DND-41 (cell line): ENCODE results near the gene KCNC3.
"Not testable (repeated sequence)": the region's sequence is repeated elsewhere in the genome, so short reads cannot be mapped to it uniquely, and the experiment has no call there.

Experiments used
- ATAC-seq: fragments of 200-7000 bp; cut with Tn5 transposase; 3 replicates; pipeline ENCODE4 v1.9.1; 2021; ENCODE audit warnings: low read depth; ENCODE audit not compliant: insufficient read depth
- DNase-seq: peaks from one replicate; pipeline ENCODE4 v3.0.0-alpha.2; 2020
- H2AFZ ChIP-seq: 2 replicates; pipeline ENCODE4 v1.6.0; 2012; ENCODE audit warnings: low read depth, low read length
- H3K27ac ChIP-seq: 2 replicates; pipeline ENCODE4 v1.5.1; 2012; ENCODE audit warnings: low read length, inconsistent platforms
- H3K27me3 ChIP-seq: fragments of 200-600 bp; sonication (generic); 2 replicates; pipeline ENCODE4 v1.6.0; 2012; ENCODE audit warnings: low read length, mild to moderate bottlenecking, inconsistent platforms; ENCODE audit not compliant: insufficient read depth, poor library complexity
- H3K36me3 ChIP-seq: 2 replicates; pipeline ENCODE4 v1.5.1; 2012; ENCODE audit warnings: low read length, inconsistent platforms; ENCODE audit not compliant: insufficient read depth
- H3K4me1 ChIP-seq: 2 replicates; pipeline ENCODE4 v1.5.1; 2012; ENCODE audit warnings: mild to moderate bottlenecking, low read length; ENCODE audit not compliant: insufficient read depth
- H3K4me2 ChIP-seq: 2 replicates; pipeline ENCODE4 v1.6.0; 2012; ENCODE audit warnings: mild to moderate bottlenecking, moderate library complexity, low read length, inconsistent platforms; ENCODE audit not compliant: insufficient read depth
- H3K4me3 ChIP-seq, 2 experiments: fragments of 200-600 bp in 1 of 2; shearing (Covaris generic) in 1 of 2; 2 replicates each; pipeline ENCODE4 v1.5.1; 2012 to 2016; ENCODE audit warnings: inconsistent platforms in 2 of 2, low read length in 2 of 2, mild to moderate bottlenecking in 2 of 2, low read depth in 1 of 2, moderate library complexity in 1 of 2
- H3K79me2 ChIP-seq: 2 replicates; pipeline ENCODE4 v1.6.0; 2012; ENCODE audit warnings: low read length, inconsistent platforms; ENCODE audit not compliant: insufficient read depth
- H3K9ac ChIP-seq: 2 replicates; pipeline ENCODE4 v1.6.0; 2012; ENCODE audit warnings: low read depth, mild to moderate bottlenecking, inconsistent platforms, low read length, moderate library complexity
- H3K9me3 ChIP-seq: 2 replicates; pipeline ENCODE4 v1.5.1; 2012; ENCODE audit warnings: low read length, moderate library complexity, mild to moderate bottlenecking, inconsistent platforms; ENCODE audit not compliant: insufficient read depth, severe bottlenecking
- H4K20me1 ChIP-seq: 2 replicates; pipeline ENCODE4 v1.6.0; 2012; ENCODE audit warnings: low read length; ENCODE audit not compliant: insufficient read depth
- CTCF ChIP-seq: IDR thresholded peaks from 2 replicates; pipeline ENCODE4 v1.5.1; 2012; ENCODE audit warnings: borderline replicate concordance, low read length, moderate library complexity, mild to moderate bottlenecking; ENCODE audit not compliant: poor library complexity, severe bottlenecking; ENCODE audit errors: extremely low read depth
- EZH2 ChIP-seq: IDR thresholded peaks from 3 replicates; pipeline ENCODE4 v1.6.1; 2012; ENCODE audit warnings: borderline replicate concordance, low read depth, mild to moderate bottlenecking, moderate library complexity, low read length, inconsistent platforms; ENCODE audit not compliant: severe bottlenecking

The KCNC3 gene

GRCh38 chr19:50358483-50359327 is 29.5 kb upstream of the KCNC3 start:
- Histone ChIP-seq H3K27ac (no peak overlapping the region), H3K9me3 (no peaks in the 10 kb centered on the region), H3K4me2 (no peak overlapping the region), H4K20me1 (no peaks in the 10 kb centered on the region), H3K36me3 (no peaks in the 10 kb centered on the region), H3K4me3 (no peak overlapping the region), H3K27me3 (no peaks in the 10 kb centered on the region), H2AFZ (no peak overlapping the region), H3K4me1 (peaks cover 13% of the 10 kb centered on the region), H3K9ac (no peak overlapping the region), H3K79me2 (no peaks in the 10 kb centered on the region)
- ATAC-seq (no peak), DNase-seq (peak; percentile 36)
- no peak for TF ChIP-seq EZH2

- Histone ChIP-seq H2AFZ (peak overlapping the region; percentile 92), H3K4me1 (peaks cover 10% of the 10 kb centered on the region), H3K4me2 (peak overlapping the region; percentile 67), H3K9ac (peak overlapping the region; percentile 48), H3K27ac (peak overlapping the region; percentile 27; the same call in 1 of the 2 replicates), H4K20me1 (no peaks in the 10 kb centered on the region), H3K79me2 (no peaks in the 10 kb centered on the region), H3K4me3 (peak overlapping the region in 1 of 2 experiments; percentile 52; a peak in 2 of 4 replicates), H3K27me3 (no peaks in the 10 kb centered on the region), H3K36me3 (no peaks in the 10 kb centered on the region), H3K9me3 (no peaks in the 10 kb centered on the region)
- DNase-seq = peak; percentile 80
- peak; percentile 87 for ATAC-seq
- peak; percentile 93 for TF ChIP-seq CTCF
- no peak for TF ChIP-seq EZH2
Measured at GRCh38 chr19:50357178-50358100, 28.3 kb upstream of the KCNC3 start.

- Histone ChIP-seq H3K4me1 (peaks cover 10% of the 10 kb centered on the region), H2AFZ (no peak overlapping the region), H3K9me3 (no peaks in the 10 kb centered on the region), H3K4me2 (peak overlapping the region; percentile 67), H4K20me1 (no peaks in the 10 kb centered on the region), H3K79me2 (no peaks in the 10 kb centered on the region), H3K27me3 (no peaks in the 10 kb centered on the region), H3K36me3 (no peaks in the 10 kb centered on the region), H3K27ac (no peak overlapping the region), H3K4me3 (no peak overlapping the region), H3K9ac (no peak overlapping the region)
- DNase-seq (no peak), ATAC-seq (no peak)
- TF ChIP-seq CTCF = no peak
- no peak for TF ChIP-seq EZH2
Measured at GRCh38 chr19:50356691-50357177, 27.6 kb upstream of the KCNC3 start.

- not testable (repeated sequence) for H3K4me2 ChIP-seq, ATAC-seq, DNase-seq, H4K20me1 ChIP-seq, H2AFZ ChIP-seq, H3K27me3 ChIP-seq, H3K79me2 ChIP-seq, H3K9ac ChIP-seq, H3K27ac ChIP-seq, H3K9me3 ChIP-seq, H3K4me3 ChIP-seq, H3K36me3 ChIP-seq
- peaks cover 10% of the 10 kb centered on the region for H3K4me1 ChIP-seq
Measured at GRCh38 chr19:50353487-50353880, 24.3 kb upstream of the KCNC3 start.
